T-cell (primary cell): ENCODE data around the gene FIBIN. TPM values are rescaled to one million over a fixed set of nuclear protein-coding genes. Genes with fewer than 3 reads are reported as not detected.

Experiments
- ATAC-seq, 4 experiments: fragments of 200-7000 bp in 3 of 4; fragments of 150-1000 bp in 1 of 4; cut with Tn5 transposase; replicated peaks in 1 of 4; 1 replicate in 3 of 4; 2 replicates in 1 of 4; pipeline ENCODE4 v1.10.0; 2021; ENCODE audit warnings: moderate library complexity in 3 of 4, mild to moderate bottlenecking in 2 of 4, moderate number of reproducible peaks in 1 of 4
- CTCF ChIA-PET, 2 donors: fragments of 300-600 bp; sonication (Branson Sonifier 250); formaldehyde crosslinking; loops; one replicate each; lab custom pipeline; 2022; ENCODE audit warnings: antibody characterized with exemption in 2 of 2; lab: Charles Lee
- POLR2A ChIA-PET, 2 donors: fragments of 300-600 bp; sonication (Branson Sonifier 250); formaldehyde crosslinking; loops; one replicate each; lab custom pipeline; 2022; ENCODE audit warnings: antibody characterized with exemption in 2 of 2; lab: Charles Lee
- DNase-seq, 35 experiments: peaks; one replicate each; pipeline versions ENCODE4 v3.0.0 to v3.0.0-alpha.2; 2013 to 2023
- H3K27ac ChIP-seq: one replicate; pipeline ENCODE4 v1.5.1; 2013; ENCODE audit warnings: low read length
- H3K27me3 ChIP-seq, 2 experiments: replicated peaks in 1 of 2; 1 replicate in 1 of 2; 2 replicates in 1 of 2; pipeline versions ENCODE4 v1.6.1 to v1.7.0; 2013; ENCODE audit warnings: low read length in 1 of 2, mixed read lengths in 1 of 2; ENCODE audit not compliant: control insufficient read depth in 2 of 2, insufficient read depth in 2 of 2; ENCODE audit errors: extremely low read depth in 1 of 2
- H3K36me3 ChIP-seq, 2 donors: 1 replicate in 1 of 2; 2 replicates in 1 of 2; pipeline versions ENCODE4 v1.6.1 to v1.7.0; 2013; ENCODE audit warnings: low read length in 1 of 2; ENCODE audit not compliant: control insufficient read depth in 2 of 2, insufficient read depth in 1 of 2; ENCODE audit errors: extremely low read depth in 1 of 2
- H3K4me1 ChIP-seq, 2 experiments: 1 replicate in 1 of 2; 2 replicates in 1 of 2; pipeline versions ENCODE4 v1.6.1 to v1.7.0; 2013; ENCODE audit warnings: low read length in 2 of 2, mixed read lengths in 1 of 2; ENCODE audit not compliant: insufficient read depth in 2 of 2, control insufficient read depth in 1 of 2; ENCODE audit errors: extremely low read depth in 1 of 2
- H3K4me3 ChIP-seq, 2 donors: 1 replicate in 1 of 2; 2 replicates in 1 of 2; pipeline versions ENCODE4 v1.5.1 to v1.7.0; 2013; ENCODE audit warnings: mild to moderate bottlenecking in 2 of 2, low read length in 1 of 2, moderate library complexity in 1 of 2; ENCODE audit not compliant: control insufficient read depth in 1 of 2; ENCODE audit errors: extremely low read depth in 1 of 2
- H3K9me3 ChIP-seq: 2 replicates; pipeline ENCODE4 v1.7.0; 2013
- H3K27ac Mint-ChIP-seq, 2 donors: one replicate each; pipeline ENCODE4 v1.8.0; 2020 to 2021; ENCODE audit warnings: mild to moderate bottlenecking in 2 of 2, mixed read lengths in 2 of 2
- H3K27me3 Mint-ChIP-seq, 2 donors: one replicate each; pipeline ENCODE4 v1.8.0; 2021 to 2022; ENCODE audit warnings: mixed read lengths in 2 of 2
- H3K36me3 Mint-ChIP-seq: one replicate; pipeline ENCODE4 v1.8.0; 2021; ENCODE audit warnings: mixed read lengths
- H3K4me1 Mint-ChIP-seq, 3 donors: one replicate each; pipeline ENCODE4 v1.8.0; 2020 to 2022; ENCODE audit warnings: mixed read lengths in 3 of 3, mild to moderate bottlenecking in 1 of 3
- H3K4me3 Mint-ChIP-seq, 3 donors: one replicate each; pipeline ENCODE4 v1.8.0; 2020 to 2022; ENCODE audit warnings: mild to moderate bottlenecking in 3 of 3, mixed read lengths in 3 of 3, moderate library complexity in 3 of 3
- H3K9me3 Mint-ChIP-seq, 3 donors: one replicate each; pipeline ENCODE4 v1.8.0; 2020 to 2022; ENCODE audit warnings: mixed read lengths in 3 of 3
- WGBS: methylation state at CpG from one replicate; pipeline ENCODE4 v1.1.5; 2013; ENCODE audit warnings: missing lambda C conversion rate; ENCODE audit not compliant: insufficient coverage; 5-methylcytosine and 5-hydroxymethylcytosine counted together
- total RNA-seq, 35 experiments: library from RNA in 6 of 35; stranded (reverse) in 6 of 35; fragments of 120-200 nt in 1 of 35; gene quantifications; one replicate each; pipeline versions ENCODE4 v1.2.1 to v1.2.4 and lab custom pipeline; 2013 to 2026

FIBIN gene
- total RNA-seq, 5 donors from 2014 or later (not counting 1 experiment from before 2014, with no cell fraction given) = not detected

DNA sequence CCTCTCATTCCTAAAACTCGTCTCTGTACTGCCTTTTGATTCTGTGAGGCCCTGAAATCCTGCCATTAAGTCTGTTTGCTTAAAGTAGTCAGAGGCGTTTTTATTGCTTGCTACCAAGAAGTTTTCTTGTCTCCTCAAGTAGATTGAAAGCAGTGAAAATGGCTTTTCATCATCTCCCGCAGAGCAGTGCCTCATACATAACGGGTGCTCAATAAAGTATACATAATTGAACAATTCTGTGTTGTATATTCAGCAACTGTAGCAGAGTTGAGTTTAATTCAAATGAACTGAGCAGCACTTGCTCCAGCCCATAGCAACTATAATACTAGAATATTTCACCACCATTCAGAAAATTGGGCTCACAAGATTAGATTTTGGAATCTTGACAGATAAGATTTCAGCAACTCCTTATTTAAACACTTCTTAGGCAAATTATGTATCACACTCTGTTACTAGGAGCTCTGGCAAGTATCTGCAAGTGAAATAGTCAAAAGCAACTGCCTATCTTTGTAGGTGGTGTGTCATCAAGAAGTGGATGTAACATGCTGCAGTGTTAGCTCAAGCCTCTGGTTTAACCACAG lies 20.0 kb downstream of the FIBIN start:
- Histone ChIP-seq H3K4me1 (no peaks in the 10 kb centered on the region), H3K36me3 (no peaks in the 10 kb centered on the region), H3K27ac (no peak overlapping the region), H3K27me3 (no peaks in the 10 kb centered on the region), H3K4me3 (no peak overlapping the region), H3K9me3 (peaks cover 2% of the 10 kb centered on the region)
- Mint-ChIP-seq H3K27ac (no peak overlapping the region), H3K4me3 (no peak overlapping the region), H3K9me3 (peaks cover 0 to 9% (median 3%) of the 10 kb centered on the region in 3 donors), H3K27me3 (no peaks in the 10 kb centered on the region), H3K36me3 (no peaks in the 10 kb centered on the region), H3K4me1 (no peaks in the 10 kb centered on the region)
- ChIA-PET POLR2A (no interaction called here), CTCF (no interaction called here)
- ATAC-seq (no peak), DNase-seq (no peak)
- WGBS = 60% methylated on average over 1 of the region's 4 CpGs

DNA sequence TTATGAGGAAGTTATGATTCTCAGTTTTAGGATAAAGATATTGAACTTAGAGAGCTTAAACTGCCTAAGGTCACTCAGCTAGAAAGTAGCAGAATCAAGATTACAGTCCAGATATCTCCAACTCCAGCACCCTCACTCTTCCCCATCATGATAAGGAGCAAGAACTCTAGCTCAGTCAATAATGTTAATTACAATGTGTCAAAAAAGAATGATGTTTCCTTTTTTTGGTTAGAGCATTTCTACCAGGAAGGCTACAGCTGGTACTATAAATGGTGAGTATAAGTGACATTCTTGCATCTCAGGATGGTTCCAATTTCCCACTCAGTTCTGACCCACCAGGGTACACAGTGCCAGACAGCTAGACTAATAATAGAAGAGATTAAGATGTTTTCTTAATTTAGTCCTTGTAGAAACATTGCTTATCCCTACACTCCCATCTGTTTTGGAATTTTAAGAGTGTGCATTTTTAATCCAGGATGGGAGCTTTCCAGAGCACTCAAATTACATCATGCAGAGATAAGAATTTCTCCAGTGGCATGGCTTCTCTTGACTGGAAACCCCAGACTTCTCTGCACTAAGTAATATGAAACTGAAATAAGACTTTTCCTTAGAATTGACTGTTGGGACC lies 25.1 kb downstream of the FIBIN start:
- H3K27me3 Mint-ChIP-seq = no peaks in the 10 kb centered on the region
- no peak overlapping the region for H3K27ac Mint-ChIP-seq
- H3K9me3 Mint-ChIP-seq = peaks cover 0 to 5% (median 0%) of the 10 kb centered on the region in 3 donors
- no peaks in the 10 kb centered on the region for H3K36me3 Mint-ChIP-seq
- Histone ChIP-seq H3K9me3 (peaks cover 1% of the 10 kb centered on the region), H3K27ac (no peak overlapping the region), H3K27me3 (no peaks in the 10 kb centered on the region), H3K36me3 (no peaks in the 10 kb centered on the region), H3K4me1 (no peaks in the 10 kb centered on the region), H3K4me3 (no peak overlapping the region)
- no peaks in the 10 kb centered on the region for H3K4me1 Mint-ChIP-seq
- CTCF ChIA-PET = no interaction called here
- ATAC-seq (no peak), DNase-seq (no peak)
- POLR2A ChIA-PET = no interaction called here
- H3K4me3 Mint-ChIP-seq = no peak overlapping the region

DNA sequence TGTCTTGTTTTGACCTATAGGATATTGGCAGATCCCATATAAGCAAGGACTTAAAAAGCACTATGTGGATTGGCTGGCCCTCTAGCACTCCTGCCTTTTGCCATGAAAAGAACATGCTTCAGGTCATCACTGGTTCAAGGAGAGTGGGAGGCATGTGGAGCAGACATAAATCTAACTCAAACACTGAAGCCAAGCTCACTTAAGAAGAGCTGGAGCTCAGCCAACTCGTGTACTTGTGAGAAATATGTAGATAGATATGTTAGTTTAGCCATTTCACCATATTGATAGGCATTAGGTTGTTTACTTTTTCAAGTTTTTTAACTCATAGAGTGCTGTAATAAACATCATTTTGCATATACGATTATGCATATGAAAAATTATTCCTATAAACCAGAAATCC lies 26.8 kb downstream of the FIBIN start:
- Mint-ChIP-seq H3K27me3 (no peaks in the 10 kb centered on the region), H3K9me3 (peaks cover 0 to 8% (median 0%) of the 10 kb centered on the region in 3 donors), H3K4me1 (no peaks in the 10 kb centered on the region), H3K36me3 (no peaks in the 10 kb centered on the region), H3K4me3 (no peak overlapping the region), H3K27ac (no peak overlapping the region)
- Histone ChIP-seq H3K9me3 (no peaks in the 10 kb centered on the region), H3K4me3 (no peak overlapping the region), H3K27me3 (no peaks in the 10 kb centered on the region), H3K4me1 (no peaks in the 10 kb centered on the region), H3K27ac (no peak overlapping the region), H3K36me3 (no peaks in the 10 kb centered on the region)
- no CpG with 5 or more reads among the region's 2 CpGs for WGBS
- ATAC-seq (no peak), DNase-seq (no peak)
- ChIA-PET CTCF (no interaction called here), POLR2A (no interaction called here)

DNA sequence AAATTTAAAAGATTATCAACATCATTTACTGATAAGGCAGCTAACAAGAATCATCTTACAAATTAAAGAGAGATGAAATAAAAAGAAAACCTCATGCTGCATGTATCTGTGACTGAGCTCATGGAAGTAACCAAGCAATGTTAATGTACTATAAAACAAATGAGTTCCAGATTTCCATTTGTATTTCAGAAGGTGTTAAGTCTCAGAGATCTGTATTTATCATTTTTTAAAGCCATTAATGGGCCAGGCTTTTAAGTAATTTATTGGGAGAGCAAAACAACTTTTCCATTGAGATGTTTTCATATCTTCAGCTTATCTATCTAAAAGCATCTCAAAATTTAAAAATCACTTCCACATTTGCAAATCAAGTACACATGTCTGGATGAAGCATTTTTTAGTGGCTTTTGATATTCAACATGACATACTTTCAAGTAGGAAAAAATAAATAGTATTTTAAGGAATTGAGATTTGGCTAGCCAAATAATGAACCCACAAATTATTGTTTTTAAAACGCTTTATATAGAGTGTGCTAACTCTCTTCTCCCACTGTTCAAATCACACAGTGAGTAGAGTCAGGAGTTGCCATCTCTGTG lies 28.8 kb downstream of the FIBIN start:
- no peak overlapping the region for H3K27ac Mint-ChIP-seq
- POLR2A ChIA-PET = no interaction called here

DNA sequence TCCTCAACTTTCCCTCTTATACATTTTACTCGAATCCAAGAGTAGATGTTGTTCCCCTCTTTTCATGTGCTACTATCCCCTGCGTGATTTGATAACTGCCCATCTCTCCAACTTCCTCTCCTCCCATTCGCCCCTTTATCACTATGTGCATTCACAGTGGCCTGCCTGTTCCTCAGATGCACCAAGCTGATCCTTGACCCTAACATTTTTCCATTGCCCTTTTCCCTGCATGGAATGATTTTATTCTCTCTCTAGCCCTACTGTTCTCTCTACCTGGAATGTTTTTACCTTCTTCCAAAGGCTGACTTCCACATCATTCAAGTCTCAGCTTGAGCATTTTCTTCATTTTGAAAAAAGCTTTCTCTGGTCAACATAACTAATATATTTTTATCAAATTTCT lies 31.0 kb downstream of the FIBIN start:
- Mint-ChIP-seq H3K4me1 (no peaks in the 10 kb centered on the region), H3K27me3 (no peaks in the 10 kb centered on the region), H3K9me3 (peaks cover 0 to 9% (median 3%) of the 10 kb centered on the region in 3 donors), H3K4me3 (no peak overlapping the region), H3K27ac (no peak overlapping the region), H3K36me3 (no peaks in the 10 kb centered on the region)
- ChIA-PET CTCF (no interaction called here), POLR2A (no interaction called here)
- Histone ChIP-seq H3K36me3 (no peaks in the 10 kb centered on the region), H3K4me3 (no peak overlapping the region), H3K4me1 (no peaks in the 10 kb centered on the region), H3K9me3 (no peaks in the 10 kb centered on the region), H3K27me3 (no peaks in the 10 kb centered on the region), H3K27ac (no peak overlapping the region)
- no peak for ATAC-seq
- DNase-seq = no peak
- 73% methylated on average over 3 of the region's 3 CpGs for WGBS

More for the DNA sequence above, 28.8 kb downstream of the FIBIN start:
- Histone ChIP-seq H3K9me3 (no peaks in the 10 kb centered on the region), H3K4me1 (no peaks in the 10 kb centered on the region), H3K27me3 (no peaks in the 10 kb centered on the region), H3K4me3 (no peak overlapping the region), H3K36me3 (no peaks in the 10 kb centered on the region), H3K27ac (no peak overlapping the region)
- H3K27me3 Mint-ChIP-seq = no peaks in the 10 kb centered on the region
- H3K4me3 Mint-ChIP-seq = no peak overlapping the region
- no peaks in the 10 kb centered on the region for H3K4me1 Mint-ChIP-seq
- WGBS = no CpG with 5 or more reads among the region's 1 CpG
- H3K9me3 Mint-ChIP-seq = peaks cover 0 to 13% (median 3%) of the 10 kb centered on the region in 3 donors
- H3K36me3 Mint-ChIP-seq = no peaks in the 10 kb centered on the region
- no peak for DNase-seq
- ATAC-seq = no peak
- CTCF ChIA-PET = interaction anchor here in 1 of 2 donors (0.7 kb wide), 1 partner anchor 351 kb away, joined by 4 read pairs; no protein-coding TSS in a partner anchor

DNA sequence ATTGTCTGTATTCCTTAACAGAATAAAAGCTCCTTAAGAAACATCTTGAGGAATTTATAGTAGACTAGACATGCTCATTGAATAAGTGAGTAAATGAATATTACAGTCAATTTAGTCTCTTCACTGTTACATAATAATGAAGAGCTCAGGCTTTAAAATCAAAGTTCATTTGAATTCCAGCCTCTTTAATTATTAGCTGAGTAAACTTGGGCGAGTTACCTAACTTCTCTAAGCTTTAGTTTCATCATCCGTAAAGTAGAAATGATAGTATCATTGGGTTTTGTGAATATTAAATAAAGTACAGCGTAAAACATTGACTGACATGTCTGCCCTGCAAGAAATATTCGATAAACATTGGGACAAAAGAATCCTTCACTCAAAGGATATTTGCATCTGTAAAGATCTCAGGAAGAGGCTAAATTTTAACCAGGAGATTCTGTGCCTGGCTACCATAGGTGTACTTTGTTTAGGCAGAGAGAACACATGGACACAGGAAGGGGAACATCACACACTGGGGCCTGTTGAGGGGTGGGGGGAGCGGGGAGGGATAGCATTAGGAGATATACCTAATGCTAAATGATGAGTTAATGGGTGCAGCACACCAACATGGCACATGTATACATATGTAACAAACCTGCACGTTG lies 31.5 kb downstream of the FIBIN start:
- no peak overlapping the region for H3K27ac Mint-ChIP-seq
- WGBS = no CpG with 5 or more reads among the region's 6 CpGs

More for the DNA sequence above, 31.5 kb downstream of the FIBIN start:
- no peak overlapping the region for H3K27ac ChIP-seq
- DNase-seq = no peak
- ChIA-PET POLR2A (no interaction called here), CTCF (no interaction called here)
- no peak overlapping the region for H3K4me3 Mint-ChIP-seq
- H3K36me3 Mint-ChIP-seq = no peaks in the 10 kb centered on the region
- ATAC-seq = no peak
- no peaks in the 10 kb centered on the region for H3K9me3 ChIP-seq
- no peaks in the 10 kb centered on the region for H3K4me1 ChIP-seq
- H3K4me1 Mint-ChIP-seq = no peaks in the 10 kb centered on the region
- H3K4me3 ChIP-seq = no peak overlapping the region
- no peaks in the 10 kb centered on the region for H3K27me3 ChIP-seq
- H3K9me3 Mint-ChIP-seq = peaks cover 0 to 8% (median 3%) of the 10 kb centered on the region in 3 donors
- no peaks in the 10 kb centered on the region for H3K36me3 ChIP-seq
- no peaks in the 10 kb centered on the region for H3K27me3 Mint-ChIP-seq
